Omental fat pad (tissue), 4 donors: ENCODE data around the gene SLC24A2. TPM values are rescaled to one million over a fixed set of nuclear protein-coding genes. Genes with fewer than 3 reads are reported as not detected.

Source experiments
- ATAC-seq: fragments of 150-250 bp; one replicate; pipeline ENCODE4 v1.9.1; 2016; ENCODE audit warnings: mild to moderate bottlenecking, moderate library complexity; ENCODE audit not compliant: low FRiP score
- DNase-seq: peaks from one replicate; pipeline ENCODE4 v3.0.0-alpha.2; 2019; ENCODE audit warnings: low spot score
- CTCF ChIP-seq, 3 donors: fragments of 450-650 bp; IDR thresholded peaks; one replicate each; pipeline ENCODE4 v1.5.1; 2016 to 2017; ENCODE audit warnings: antibody characterized with exemption in 3 of 3, mild to moderate bottlenecking in 3 of 3, moderate library complexity in 2 of 3
- total RNA-seq, 4 donors: library from RNA; depleted of rRNA; stranded (reverse); fragments of >200 nt; gene quantifications; one replicate each; pipeline ENCODE4 v1.1.0, GENCODE V29; 2016

The SLC24A2 gene
- total RNA-seq, 4 donors from 2014 or later, result not detected

GRCh38 chr9:19768798-19769197 is 20.0 kb downstream of the SLC24A2 start:
- no peak for DNase-seq
- no peak for TF ChIP-seq CTCF (IDR thresholded peaks at IDR 0.05)

GRCh38 chr9:19759066-19759465 is 29.8 kb downstream of the SLC24A2 start:
- ATAC-seq (no peak), DNase-seq (no peak)
- TF ChIP-seq CTCF (IDR thresholded peaks at IDR 0.05), result no peak

More at GRCh38 chr9:19768798-19769197, 20.0 kb downstream of the SLC24A2 start:
- no peak for ATAC-seq

- ATAC-seq (no peak), DNase-seq (no peak)
- no peak for TF ChIP-seq CTCF (IDR thresholded peaks at IDR 0.05)
Observed at GRCh38 chr9:19757745-19758144, 31.1 kb downstream of the SLC24A2 start.

- ATAC-seq (no peak), DNase-seq (no peak)
- TF ChIP-seq CTCF (IDR thresholded peaks at IDR 0.05), result no peak
Observed at GRCh38 chr9:19754921-19755320, 33.9 kb downstream of the SLC24A2 start.

GRCh38 chr9:19748278-19749126 is 40.3 kb downstream of the SLC24A2 start:
- ATAC-seq (no peak), DNase-seq (no peak)
- TF ChIP-seq CTCF (IDR thresholded peaks at IDR 0.05), result no peak

GRCh38 chr9:19746223-19746622 is 42.6 kb downstream of the SLC24A2 start:
- ATAC-seq (no peak), DNase-seq (no peak)
- TF ChIP-seq CTCF (IDR thresholded peaks at IDR 0.05), result no peak

- ATAC-seq, result no peak
- DNase-seq, result no peak
- TF ChIP-seq CTCF (IDR thresholded peaks at IDR 0.05), result no peak
Observed at GRCh38 chr9:19741178-19741577, 47.7 kb downstream of the SLC24A2 start.
